Ramos (cell line): ENCODE measurements around the gene CFAP99.

Source experiments
- in situ Hi-C: fragments of 300-500 bp; cut with MboI; formaldehyde crosslinking; loops from one replicate; pipeline ENCODE4 v1.14.3; 2022; ENCODE audit warnings: low sequenced_read_pairs; ENCODE audit not compliant: unreplicated experiment

The CFAP99 gene

GRCh38 chr4:2390146-2390545, 28.6 kb upstream of the CFAP99 start:
- in situ Hi-C loops, result no loop called here

DNA sequence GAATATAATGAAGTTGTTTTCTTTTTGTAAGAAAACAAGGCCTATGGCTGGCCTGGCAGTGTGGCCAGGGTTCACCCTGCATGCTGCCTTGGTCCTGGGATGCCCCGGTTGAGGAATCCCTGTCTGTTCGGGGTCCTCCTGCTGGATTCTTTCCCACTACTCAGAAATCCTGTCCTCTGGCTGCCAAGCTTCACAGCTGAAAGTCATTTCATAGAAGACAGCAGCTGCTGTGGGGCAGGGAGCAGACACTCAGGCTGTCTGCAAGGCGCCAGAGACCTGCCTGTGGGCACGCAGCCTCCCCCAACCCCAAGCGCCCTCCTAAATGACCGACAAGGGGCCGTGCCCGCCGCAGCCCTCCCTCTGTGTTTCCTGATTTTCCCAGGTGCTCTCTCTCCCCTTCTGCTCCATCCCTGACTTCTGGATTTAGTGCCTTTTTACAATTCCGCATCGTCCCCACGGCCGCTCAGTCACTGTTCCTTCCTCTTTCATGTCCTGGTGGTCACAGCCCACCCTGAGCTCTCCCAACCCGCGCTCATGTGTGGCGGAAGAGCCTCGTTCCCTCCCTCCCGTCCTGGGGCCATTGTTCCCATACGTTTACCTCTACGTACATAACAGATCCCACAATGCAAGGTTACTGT, 27.9 kb upstream of the CFAP99 start:
- in situ Hi-C loops, result no loop called here

DNA sequence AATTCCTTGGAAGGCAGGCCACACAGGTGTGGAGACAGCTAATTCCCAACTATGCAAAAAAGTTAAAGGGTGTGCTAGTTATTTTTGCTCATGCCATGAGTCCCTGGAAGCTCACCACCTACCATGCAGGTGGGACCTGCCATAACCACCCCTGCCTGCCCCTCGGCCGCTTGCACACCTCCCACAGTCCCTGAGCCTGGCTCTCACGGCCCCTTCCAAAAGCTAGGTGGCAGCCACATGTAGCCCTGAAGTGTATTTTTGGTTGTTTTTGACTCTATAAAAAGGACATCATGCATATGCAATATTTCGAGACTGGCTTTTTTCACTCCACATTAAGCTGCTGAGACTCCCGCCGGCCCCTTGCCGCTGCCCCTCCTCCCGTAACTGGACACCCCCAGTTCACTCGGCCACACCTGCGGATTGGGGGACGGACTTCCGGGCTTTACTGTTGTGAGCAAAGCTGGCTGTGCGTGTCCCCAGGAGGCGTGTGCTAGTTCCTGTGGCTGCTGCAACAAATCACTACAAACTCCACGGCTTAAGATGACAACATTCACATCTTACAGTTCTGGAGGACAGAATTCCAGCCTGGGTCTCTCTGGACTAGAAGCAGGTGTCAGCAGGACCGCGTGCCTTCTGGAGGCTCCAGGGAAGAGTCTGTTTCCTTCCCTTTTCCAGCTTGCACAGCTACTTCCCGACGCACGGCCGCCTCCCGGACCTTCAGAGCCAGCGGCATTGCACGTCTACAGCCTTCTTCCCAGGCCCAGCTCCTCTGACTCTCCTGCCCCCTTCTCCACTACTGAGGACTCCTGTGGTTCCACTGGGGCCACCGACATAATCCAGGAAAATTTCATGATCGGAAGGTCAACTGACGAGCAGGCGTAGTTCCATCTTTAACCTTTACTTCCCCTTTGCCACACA, 25.1 kb upstream of the CFAP99 start:
- in situ Hi-C loops, result no loop called here

- in situ Hi-C loops, result no loop called here
Observed at GRCh38 chr4:2394528-2394927, 24.2 kb upstream of the CFAP99 start.

DNA sequence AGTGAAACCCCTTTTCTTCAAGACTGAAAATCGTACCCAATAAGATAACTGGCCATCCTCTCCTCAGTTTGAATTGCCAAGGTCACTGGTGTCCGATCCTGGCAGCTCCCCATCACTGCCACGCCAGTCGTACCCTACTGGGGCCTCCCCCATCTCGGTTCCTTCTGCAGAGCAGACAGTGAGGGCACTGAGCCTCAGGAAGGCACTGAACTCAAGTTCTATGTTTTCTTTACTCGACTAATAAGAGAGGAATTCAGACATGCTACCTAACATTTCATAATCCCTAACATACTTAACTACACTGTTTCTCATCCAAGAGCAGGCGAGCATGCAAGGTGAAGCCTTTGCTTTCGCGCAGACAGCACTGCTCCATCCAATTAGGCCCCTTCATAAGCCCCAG, 23.7 kb upstream of the CFAP99 start:
- in situ Hi-C loops, result no loop called here

DNA sequence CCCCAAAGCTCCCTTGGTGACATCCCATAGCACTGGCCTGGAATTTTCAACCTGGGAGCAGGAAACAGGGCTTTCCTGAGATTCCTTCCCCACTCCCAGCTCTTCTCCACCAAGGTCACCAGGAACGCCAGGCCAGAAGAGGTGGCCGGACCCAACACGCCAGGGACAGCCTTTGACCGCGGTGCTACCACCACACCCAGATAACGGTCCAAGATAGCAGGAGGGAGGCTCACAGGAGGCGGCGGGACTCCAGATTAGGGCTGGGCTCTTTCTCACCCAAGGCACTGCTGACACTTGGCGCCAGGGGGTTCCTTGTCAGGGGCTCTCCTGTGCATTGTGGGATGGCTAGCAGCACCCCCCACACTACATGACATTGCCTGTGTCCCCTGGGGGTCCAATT, 23.2 kb upstream of the CFAP99 start:
- in situ Hi-C loops, result no loop called here

- in situ Hi-C loops, result no loop called here
Observed at GRCh38 chr4:2396781-2397368, 21.9 kb upstream of the CFAP99 start.

DNA sequence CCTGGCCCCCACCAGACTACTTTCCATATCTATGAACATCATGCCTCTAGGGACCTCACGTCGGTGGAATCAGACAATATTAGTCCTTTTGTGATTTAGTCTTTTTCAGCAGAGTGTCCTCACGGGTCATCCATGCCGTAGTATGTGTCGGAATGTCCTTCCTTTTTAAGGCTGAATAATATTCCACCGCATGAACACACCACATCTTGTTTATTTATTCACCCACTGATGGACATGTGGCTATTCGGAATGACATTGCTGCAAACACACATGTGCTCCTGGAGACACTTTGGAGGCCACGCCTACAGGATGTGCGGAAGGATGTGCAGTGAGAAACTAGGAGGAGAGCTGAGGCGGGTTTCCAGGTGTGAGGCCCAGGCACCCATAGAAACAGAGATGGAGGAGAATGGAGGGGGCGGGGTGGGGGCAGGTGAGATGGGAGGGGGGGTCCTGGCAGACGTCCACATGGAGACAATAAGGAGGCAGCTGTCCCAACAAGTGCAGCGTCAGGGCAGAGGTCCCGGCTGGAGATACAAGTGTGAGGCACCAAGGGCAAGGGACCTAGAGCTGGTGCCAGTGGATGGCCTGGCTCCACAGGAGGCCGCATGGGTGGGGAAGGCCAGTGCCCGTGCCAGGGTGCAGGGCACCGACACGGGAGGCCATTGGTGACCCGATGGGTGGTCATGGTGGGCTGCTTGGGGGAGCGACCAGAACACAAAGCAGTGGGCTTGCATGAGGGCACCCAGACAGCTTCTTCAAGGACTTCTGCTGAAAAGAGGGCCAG, 21.0 kb upstream of the CFAP99 start:
- in situ Hi-C loops, result no loop called here

DNA sequence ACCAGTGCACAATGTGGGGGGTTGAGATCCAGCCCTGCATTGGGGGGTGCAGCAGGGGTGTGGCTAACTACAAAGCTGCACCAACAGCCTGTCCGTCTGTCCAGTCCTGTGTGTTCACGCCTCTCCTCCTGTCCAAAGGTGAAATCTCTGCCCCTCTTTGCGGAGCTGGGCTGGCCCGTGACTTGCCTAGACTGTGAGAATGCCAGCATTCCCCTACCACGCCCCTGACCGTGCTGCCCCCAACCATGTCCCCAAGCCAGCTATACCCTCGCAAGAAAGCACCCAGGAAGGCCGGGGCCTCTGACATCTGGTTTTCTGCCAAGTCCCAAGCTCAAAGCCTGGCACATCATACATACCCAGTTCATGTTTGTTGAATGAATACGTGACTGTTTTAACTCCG, 19.5 kb upstream of the CFAP99 start:
- in situ Hi-C loops, result no loop called here

DNA sequence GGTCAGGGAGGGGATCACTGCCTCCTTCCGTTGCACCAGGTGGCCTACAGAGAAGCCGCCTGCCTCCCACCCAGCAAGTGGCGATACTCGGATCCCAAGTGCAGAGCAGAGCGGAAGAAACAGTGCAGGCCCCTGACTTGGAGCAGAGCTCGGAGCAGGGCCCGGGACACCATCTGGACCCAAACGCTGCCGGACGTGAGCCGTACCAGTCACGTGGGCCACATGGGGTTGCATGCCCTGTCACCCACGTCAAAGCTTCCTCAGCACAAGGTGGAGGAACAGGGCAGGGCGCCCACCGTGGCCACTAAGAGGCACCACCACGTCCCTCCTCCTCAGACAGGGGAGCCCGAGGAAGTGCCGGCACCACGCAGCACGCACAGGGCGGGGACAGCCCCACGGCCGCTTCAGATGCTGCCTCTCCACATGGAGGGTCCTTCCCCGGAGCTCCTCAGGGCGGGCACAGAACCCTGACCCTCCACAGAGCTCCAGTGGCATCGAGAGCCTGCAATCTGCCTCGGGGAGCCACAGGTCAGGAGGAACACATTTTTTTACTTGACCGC, 19.0 kb upstream of the CFAP99 start:
- in situ Hi-C loops, result no loop called here

GRCh38 chr4:2400841-2401609, 17.7 kb upstream of the CFAP99 start:
- in situ Hi-C loops, result no loop called here

- in situ Hi-C loops, result no loop called here
Observed at GRCh38 chr4:2401610-2401983, 17.2 kb upstream of the CFAP99 start.

GRCh38 chr4:2402048-2402842, 16.5 kb upstream of the CFAP99 start:
- in situ Hi-C loops, result no loop called here

GRCh38 chr4:2402941-2403340, 15.8 kb upstream of the CFAP99 start:
- in situ Hi-C loops, result no loop called here

GRCh38 chr4:2406406-2406805, 12.3 kb upstream of the CFAP99 start:
- in situ Hi-C loops, result no loop called here

DNA sequence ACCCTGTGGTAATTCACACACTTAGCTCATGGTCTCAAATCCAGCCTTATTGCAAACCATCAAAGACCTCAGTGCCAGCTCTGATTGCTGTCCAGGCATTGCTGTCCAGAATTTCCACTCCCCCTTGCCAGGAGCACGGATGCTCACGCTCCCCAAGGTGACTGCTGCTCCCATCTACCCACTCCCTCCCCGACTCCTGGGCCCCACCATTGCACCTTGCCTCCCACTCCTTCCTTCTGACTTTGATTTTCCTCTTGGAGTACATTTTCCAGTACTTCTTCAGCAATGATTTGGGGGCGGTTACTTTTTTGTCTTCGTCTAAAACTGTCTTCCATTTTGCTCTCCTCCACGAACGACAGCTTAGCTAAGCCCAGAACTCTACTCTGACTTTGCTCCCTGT, 11.8 kb upstream of the CFAP99 start:
- in situ Hi-C loops, result no loop called here

DNA sequence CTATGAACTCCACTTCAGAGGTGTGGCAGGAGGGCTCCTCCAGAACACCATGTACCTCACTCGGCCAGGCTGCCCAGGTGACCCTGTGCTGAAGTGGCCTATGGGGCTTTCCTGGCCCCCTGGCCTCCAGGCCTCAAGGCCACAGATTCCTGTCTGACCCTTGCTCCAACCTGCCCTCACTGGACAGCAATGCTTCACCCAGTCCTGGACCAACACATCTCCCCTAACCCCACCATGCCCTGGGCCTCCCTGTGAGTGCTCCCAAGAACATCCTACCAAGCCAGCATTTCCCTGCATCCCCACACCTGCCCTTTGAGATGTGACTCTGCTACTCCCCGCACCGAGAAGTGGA, 10.8 kb upstream of the CFAP99 start:
- in situ Hi-C loops, result no loop called here

- in situ Hi-C loops, result no loop called here
Observed at GRCh38 chr4:2408401-2408958, 10.3 kb upstream of the CFAP99 start.

DNA sequence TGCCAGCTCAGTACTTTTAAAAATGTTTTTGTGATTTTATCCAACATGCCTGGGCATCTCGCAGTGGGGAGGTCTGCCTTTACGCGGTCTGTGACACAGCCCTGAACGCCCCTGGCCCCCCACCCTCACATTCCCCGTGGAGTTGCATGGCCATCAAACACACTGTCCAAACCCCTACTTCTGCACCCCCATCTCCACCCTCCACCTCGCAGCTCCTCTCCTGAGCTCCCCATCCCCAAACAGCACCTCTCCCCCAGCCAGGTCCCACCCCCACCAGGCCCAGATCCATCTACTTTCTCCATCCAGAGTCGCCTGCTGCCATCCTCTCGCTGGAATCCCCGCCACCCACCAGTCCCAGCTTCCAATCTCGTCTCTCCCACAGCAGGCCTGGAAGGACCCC, 9.8 kb upstream of the CFAP99 start:
- in situ Hi-C loops, result no loop called here
